Esophagus squamous epithelium (tissue), 5 donors: ENCODE data around the gene OR2T12. TPM values are rescaled to one million over a fixed set of nuclear protein-coding genes. Genes with fewer than 3 reads are reported as not detected.
A peak's percentile ranks its signal among the peaks of the same experiment; 100 is the strongest.

ENCODE experiments used
- DNase-seq: peaks from one replicate; lab custom pipeline; 2025; lab: John Stamatoyannopoulos, UW
- H3K27ac ChIP-seq, 4 donors: fragments of 200-600 bp; sonication (generic); one replicate each; pipeline ENCODE4 v1.5.1; 2016 to 2019; ENCODE audit warnings: mild to moderate bottlenecking in 1 of 4
- H3K27me3 ChIP-seq, 4 donors: fragments of 200-600 bp; sonication (generic); 1 replicate in 3 of 4; 2 replicates in 1 of 4; pipeline versions ENCODE4 v1.5.1 to v1.6.0; 2017 to 2021; ENCODE audit warnings: antibody characterized with exemption in 1 of 4
- H3K36me3 ChIP-seq, 3 donors: fragments of 200-600 bp; sonication (generic); one replicate each; pipeline ENCODE4 v1.5.1; 2016 to 2019
- H3K4me1 ChIP-seq, 3 donors: fragments of 200-600 bp; sonication (generic); one replicate each; pipeline ENCODE4 v1.5.1; 2017 to 2019
- H3K4me3 ChIP-seq, 4 donors: fragments of 200-600 bp; sonication (generic); 1 replicate in 3 of 4; 2 replicates in 1 of 4; pipeline ENCODE4 v1.5.1; 2016 to 2019; ENCODE audit warnings: mild to moderate bottlenecking in 2 of 4, moderate library complexity in 1 of 4
- H3K9me3 ChIP-seq, 3 donors: fragments of 200-600 bp; sonication (generic); one replicate each; pipeline ENCODE4 v1.5.1; 2016 to 2019
- CTCF ChIP-seq, 6 experiments: fragments of 450-650 bp in 4 of 6; fragments of 200-600 bp in 2 of 6; sonication (generic) in 2 of 6; IDR thresholded peaks; one replicate each; pipeline ENCODE4 v1.5.1; 2016 to 2019; ENCODE audit warnings: antibody characterized with exemption in 6 of 6, mild to moderate bottlenecking in 4 of 6, moderate library complexity in 4 of 6
- POLR2A ChIP-seq, 4 donors: fragments of 450-650 bp; IDR thresholded peaks; one replicate each; pipeline ENCODE4 v1.6.1; 2017; ENCODE audit warnings: antibody characterized with exemption in 4 of 4, mild to moderate bottlenecking in 4 of 4, moderate library complexity in 3 of 4
- WGBS, 2 donors: methylation state at CpG; one replicate each; pipeline ENCODE4 v1.1.5; 2018; 5-methylcytosine and 5-hydroxymethylcytosine counted together
- intact Hi-C: fragments of 100-400 bp; cut with DNase I; formaldehyde crosslinking; loops from one replicate; pipeline ENCODE4 v1.15.0; 2022
- total RNA-seq, 4 donors: library from RNA; depleted of rRNA; stranded (reverse); fragments of >200 nt; gene quantifications; one replicate each; pipeline ENCODE4 v1.1.0, GENCODE V29; 2016
- donor health status: DM: yes; HTN: yes; CAD: no.

The OR2T12 gene
- total RNA-seq, 4 donors from 2014 or later, result not detected

GRCh38 chr1:248243204-248243603 is 60.0 kb downstream of the OR2T12 start:
- H3K9me3 ChIP-seq, result no peaks in the 10 kb centered on the region
- no peak for DNase-seq
- TF ChIP-seq CTCF (IDR thresholded peaks at IDR 0.05) (peak in 2 of 6 experiments; percentile 36 to 41), POLR2A (IDR thresholded peaks at IDR 0.05) (no peak)
- intact Hi-C loops, result no loop called here
- H3K4me1 ChIP-seq, result no peaks in the 10 kb centered on the region
- H3K27me3 ChIP-seq, result no peaks in the 10 kb centered on the region
- no peaks in the 10 kb centered on the region for H3K36me3 ChIP-seq
- H3K27ac ChIP-seq, result no peak overlapping the region
- 9 to 10% methylated on average over 14 of the region's 14 CpGs for WGBS, 2 donors
- no peak overlapping the region for H3K4me3 ChIP-seq

Other genes starting within 250 kb of the OR2T12 start
- gene OR2L13, start 208.2 kb downstream of the OR2T12 start, total RNA-seq, result not detected
- not detected for gene OR2M5, start 158.3 kb downstream of the OR2T12 start, total RNA-seq
- gene OR2M2, start 128.6 kb downstream of the OR2T12 start, total RNA-seq, result not detected
- not detected for gene OR2M3, start 106.2 kb downstream of the OR2T12 start, total RNA-seq
- gene OR2M4, start 72.0 kb downstream of the OR2T12 start, total RNA-seq, result not detected
- not detected for gene OR2T33, start 25.4 kb downstream of the OR2T12 start, total RNA-seq
- gene OR2M7, start 21.1 kb upstream of the OR2T12 start, total RNA-seq, result not detected
- not detected for gene OR14C36, start 45.4 kb upstream of the OR2T12 start, total RNA-seq
- gene OR2T4, start 58.2 kb upstream of the OR2T12 start, total RNA-seq, result not detected
- not detected for gene OR2T6, start 72.3 kb upstream of the OR2T12 start, total RNA-seq
- not detected for gene OR2T1, start 99.6 kb upstream of the OR2T12 start, total RNA-seq
- gene OR2T2, start 142.2 kb upstream of the OR2T12 start, total RNA-seq, result not detected
- gene OR2T3, start 169.9 kb upstream of the OR2T12 start, total RNA-seq, result not detected
- gene OR2T5, start 185.2 kb upstream of the OR2T12 start, total RNA-seq, result not detected
- gene OR2G6, start 204.6 kb upstream of the OR2T12 start, total RNA-seq, result not detected